NT2/D1 (cell line): ENCODE results near the gene UBE2G1.

Experiments used
- YY1 ChIP-seq: IDR thresholded peaks from 2 replicates; pipeline ENCODE4 v1.6.1; 2011; ENCODE audit not compliant: insufficient read length, insufficient read depth
- ZNF274 ChIP-seq: IDR thresholded peaks from 2 replicates; pipeline ENCODE4 v1.6.1; 2011; ENCODE audit warnings: mild to moderate bottlenecking, low read depth, low read length

- TF ChIP-seq YY1, result no peak
- no peak for TF ChIP-seq ZNF274
Measured at GRCh38 chr17:4314179-4314578, 52.3 kb downstream of the UBE2G1 start.
